Dermis microvascular lymphatic vessel endothelial cell (primary cell): ENCODE results near the gene SCN1B. TPM values are rescaled to one million over a fixed set of nuclear protein-coding genes. Genes with fewer than 3 reads are reported as not detected.
"Not testable (repeated sequence)": the region's sequence is repeated elsewhere in the genome, so short reads cannot be mapped to it uniquely, and the experiment has no call there.

Experiments
- DNase-seq, 2 donors: peaks; one replicate each; pipeline versions ENCODE4 v3.0.0 to v3.0.0-alpha.2; 2010; ENCODE audit warnings: low read depth in 2 of 2
- total RNA-seq: library from RNA; depleted of rRNA; stranded (reverse); fragments of >200 nt; gene quantifications from 2 replicates; pipeline ENCODE4 v1.2.1, GENCODE V29; 2014

The SCN1B gene
- total RNA-seq, 1 donor from 2014 or later, result 5.0 TPM

DNA sequence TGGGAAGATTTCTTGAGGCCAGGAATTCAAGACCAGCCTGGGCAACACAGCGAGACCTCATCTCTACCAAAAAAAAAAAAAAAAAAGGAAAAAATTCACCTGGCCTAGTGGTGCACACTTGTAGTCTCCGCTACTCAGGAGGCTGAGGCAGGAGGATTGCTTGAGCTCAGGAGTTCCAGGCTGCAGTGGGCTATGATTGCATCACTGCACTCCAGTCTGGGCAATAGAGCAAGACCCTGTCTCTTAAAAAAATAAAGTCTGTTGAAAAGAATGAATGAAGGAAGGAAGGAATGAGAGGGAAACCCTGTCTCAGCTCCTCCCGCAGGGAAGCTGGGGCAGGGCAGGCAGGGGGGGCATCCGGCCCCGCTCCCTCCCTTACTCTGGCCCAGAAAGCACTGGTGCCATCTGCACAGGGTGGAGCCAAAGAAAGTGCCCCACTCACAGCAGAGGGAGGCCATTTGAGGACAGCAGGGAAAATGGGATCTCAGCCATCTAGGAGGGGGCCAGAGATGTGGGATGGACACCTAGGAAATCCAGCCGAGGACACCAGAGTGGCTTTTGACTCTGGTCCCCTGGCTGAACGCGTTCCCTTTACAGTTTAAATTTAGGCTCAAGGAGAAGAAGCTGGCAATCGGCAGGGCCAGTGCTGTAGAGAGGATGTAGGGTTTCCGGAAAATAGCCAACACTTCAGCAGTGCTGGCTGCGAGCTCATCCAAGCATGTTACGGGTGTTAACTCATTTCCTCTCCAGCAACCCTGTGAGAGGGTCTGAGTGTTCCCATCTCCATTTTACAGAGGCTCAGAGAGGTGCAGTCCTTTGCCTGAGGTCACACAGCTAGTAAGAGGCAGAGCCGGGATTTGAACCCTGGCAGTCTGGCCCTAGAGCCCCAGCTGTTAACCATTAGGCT, 7.7 kb downstream of the SCN1B start:
- DNase-seq, result peak in 1 of 2 donors; percentile 63

GRCh38 chr19:35038623-35039512, 8.6 kb downstream of the SCN1B start:
- no peak for DNase-seq

GRCh38 chr19:35039881-35040825, 9.9 kb downstream of the SCN1B start:
- DNase-seq, result no peak

- peak; percentile 70 to 79 for DNase-seq
Measured at GRCh38 chr19:35040826-35041547, 10.7 kb downstream of the SCN1B start.

GRCh38 chr19:35041548-35042055, 11.3 kb downstream of the SCN1B start, which contains the start of gene HPN:
TSS of gene HPN (plus strand) at chr19:35041721. CDS start at chr19:35042507, 786 bp downstream.
- no peak for DNase-seq

- DNase-seq, result no peak
Measured at GRCh38 chr19:35042056-35042730, 11.9 kb downstream of the SCN1B start.

GRCh38 chr19:35042954-35043604, 12.8 kb downstream of the SCN1B start:
- DNase-seq, result no peak

DNA sequence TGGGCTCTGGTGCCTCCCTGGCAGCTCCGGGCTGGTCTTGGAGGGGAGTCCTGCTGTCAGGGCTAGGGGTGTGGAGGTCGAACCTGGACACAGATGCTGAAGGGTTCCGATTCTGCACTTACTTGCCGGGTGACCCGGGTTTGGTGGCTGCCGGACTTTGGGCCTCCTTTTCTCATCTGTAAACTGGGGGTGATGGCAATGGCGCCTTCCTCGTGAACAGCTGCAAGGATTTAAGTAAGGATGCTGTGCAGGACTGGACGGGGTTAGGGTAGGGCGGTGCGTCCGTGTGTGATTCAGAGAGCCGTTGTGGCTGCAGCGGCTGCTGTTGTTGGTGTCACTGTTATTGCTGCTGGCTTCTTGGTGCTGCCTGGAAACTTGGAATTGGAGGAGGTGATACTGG, 13.6 kb downstream of the SCN1B start:
- DNase-seq, result no peak

- DNase-seq, result peak in 1 of 2 donors; percentile 44
Measured at GRCh38 chr19:35044317-35045117, 14.2 kb downstream of the SCN1B start.

- DNase-seq, result peak; percentile 74 to 81
Measured at GRCh38 chr19:35045667-35046300, 15.5 kb downstream of the SCN1B start.

DNA sequence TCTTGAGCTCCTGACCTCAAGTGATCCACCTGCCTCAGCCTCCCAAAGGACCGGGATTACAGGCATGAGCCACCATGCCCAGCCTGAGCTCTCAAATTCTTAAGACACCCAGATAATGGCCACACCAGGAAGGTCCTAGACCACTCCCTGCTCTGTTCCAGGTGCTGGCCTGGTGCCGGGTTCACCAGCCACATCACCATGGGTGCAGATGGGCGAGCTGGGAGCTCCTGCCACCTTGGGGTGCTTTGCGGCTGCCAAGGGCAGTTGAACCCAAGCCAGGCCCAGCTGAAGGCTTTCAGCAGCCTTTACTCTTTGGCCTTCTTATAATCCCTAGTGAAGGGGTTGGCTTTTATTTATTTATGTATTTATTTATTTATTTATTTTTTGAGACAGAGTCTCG, 16.2 kb downstream of the SCN1B start:
- no peak for DNase-seq

DNA sequence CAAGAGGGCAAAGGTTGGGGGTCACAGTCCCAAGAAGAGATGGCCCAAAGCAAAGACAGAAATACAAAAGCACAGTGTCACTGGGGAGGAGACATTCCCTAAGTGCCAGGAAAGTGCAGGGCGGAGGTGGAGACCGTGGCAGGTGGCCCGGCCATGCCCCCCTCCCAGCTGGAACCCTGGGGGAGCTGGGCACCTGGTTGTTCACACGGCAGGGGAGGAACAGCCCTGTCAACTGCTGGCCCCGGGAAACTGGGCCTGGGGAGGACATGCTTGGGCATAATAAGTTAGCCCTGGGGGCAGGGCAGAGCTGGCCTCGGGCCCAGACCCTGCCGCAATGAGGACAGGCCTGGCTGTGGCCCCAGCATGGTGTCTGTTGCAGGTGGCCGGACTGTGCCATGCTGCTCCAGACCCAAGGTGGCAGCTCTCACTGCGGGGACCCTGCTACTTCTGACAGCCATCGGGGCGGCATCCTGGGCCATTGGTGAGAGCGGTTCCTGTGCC, 18.7 kb downstream of the SCN1B start:
- no peak for DNase-seq

DNA sequence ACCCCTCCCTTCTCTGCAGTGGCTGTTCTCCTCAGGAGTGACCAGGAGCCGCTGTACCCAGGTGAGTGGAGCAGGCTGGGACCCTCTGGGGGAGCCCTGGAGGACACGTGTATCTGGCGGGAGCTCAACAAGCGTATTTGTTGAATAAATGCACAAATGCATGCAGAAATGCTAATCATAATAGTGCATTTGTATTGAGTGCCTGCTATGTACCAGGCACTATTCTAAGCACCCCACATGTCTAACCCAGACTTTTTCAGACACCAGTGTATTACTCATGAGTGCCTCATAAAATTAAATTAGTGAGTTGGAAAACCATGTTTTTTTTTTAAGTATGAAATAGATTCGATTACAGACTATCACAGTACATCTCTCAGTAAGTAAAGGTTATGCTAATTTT, 19.2 kb downstream of the SCN1B start:
- DNase-seq, result no peak

DNA sequence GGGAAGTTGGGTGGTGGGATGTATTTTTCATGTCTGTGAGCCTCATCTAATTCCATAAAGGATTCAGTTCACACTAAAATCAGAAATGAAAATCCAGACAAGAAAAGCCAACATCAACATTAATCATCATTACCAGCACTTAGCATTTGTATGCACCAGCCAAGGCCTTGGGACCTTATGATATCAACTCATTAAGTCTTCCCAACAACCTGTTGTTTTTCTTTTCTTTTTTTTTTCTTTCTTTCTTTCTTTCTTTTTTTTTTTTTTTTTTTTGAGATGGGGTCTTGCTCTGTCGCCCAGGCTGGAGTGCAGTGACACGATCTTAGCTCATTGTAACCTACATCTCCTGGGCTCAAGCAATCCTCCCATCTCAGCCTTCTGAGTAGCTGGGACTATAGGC, 20.4 kb downstream of the SCN1B start:
- not testable (repeated sequence) for DNase-seq

- DNase-seq, result not testable (repeated sequence)
Measured at GRCh38 chr19:35051268-35051667, 21.0 kb downstream of the SCN1B start.

DNA sequence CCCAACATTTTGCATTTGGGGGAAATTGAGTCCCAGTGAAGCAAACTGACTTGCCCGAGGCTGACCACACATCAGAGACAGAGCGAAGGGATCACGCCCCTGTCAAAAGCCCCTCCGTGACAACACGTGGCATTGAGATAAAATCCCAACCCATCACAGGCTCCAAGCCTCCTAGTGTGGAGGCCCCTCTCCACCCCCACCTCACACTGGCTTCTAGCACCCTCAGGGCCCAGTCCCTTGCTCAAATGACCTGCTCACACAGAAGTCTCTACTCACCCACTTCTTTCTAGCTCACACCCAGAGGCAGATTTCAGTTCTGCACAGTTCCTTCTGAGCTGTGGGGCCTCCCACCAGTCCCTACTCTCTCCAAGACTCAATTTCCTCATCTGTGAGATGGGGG, 21.5 kb downstream of the SCN1B start:
- DNase-seq, result no peak

GRCh38 chr19:35052599-35053190, 22.4 kb downstream of the SCN1B start:
- no peak for DNase-seq
